ENCODE results near the gene MRPL16. TPM values are rescaled to one million over a fixed set of nuclear protein-coding genes. Genes with fewer than 3 reads are reported as not detected.
"Not testable (repeated sequence)": the region's sequence is repeated elsewhere in the genome, so short reads cannot be mapped to it uniquely, and the experiment has no call there.

MRPL16 gene
- total RNA-seq, 1 donor from 2014 or later, result 76.9 TPM

DNA sequence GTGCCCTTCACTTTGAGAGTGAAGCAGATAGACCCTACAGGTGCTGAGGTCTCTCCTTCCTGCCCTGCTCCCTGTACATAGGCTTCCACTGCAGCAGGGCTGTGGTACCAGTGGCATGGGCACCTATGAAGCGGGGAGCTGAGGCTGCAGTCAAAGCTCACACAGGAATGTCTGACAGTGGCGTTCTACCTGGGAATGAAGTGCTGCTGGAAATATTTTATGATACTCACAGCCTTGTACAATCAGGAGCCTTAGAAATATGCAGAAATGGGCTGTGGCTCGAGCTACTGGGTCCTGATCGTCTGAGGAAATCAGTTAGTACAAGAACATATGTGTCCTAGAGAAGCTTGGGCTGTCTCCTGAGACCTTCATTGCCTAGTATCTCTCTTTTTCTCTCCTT, 24.8 kb downstream of the MRPL16 start:
- DNase-seq (ENCODE audit: low read depth), result no peak
- TF ChIP-seq, protein P1, sequence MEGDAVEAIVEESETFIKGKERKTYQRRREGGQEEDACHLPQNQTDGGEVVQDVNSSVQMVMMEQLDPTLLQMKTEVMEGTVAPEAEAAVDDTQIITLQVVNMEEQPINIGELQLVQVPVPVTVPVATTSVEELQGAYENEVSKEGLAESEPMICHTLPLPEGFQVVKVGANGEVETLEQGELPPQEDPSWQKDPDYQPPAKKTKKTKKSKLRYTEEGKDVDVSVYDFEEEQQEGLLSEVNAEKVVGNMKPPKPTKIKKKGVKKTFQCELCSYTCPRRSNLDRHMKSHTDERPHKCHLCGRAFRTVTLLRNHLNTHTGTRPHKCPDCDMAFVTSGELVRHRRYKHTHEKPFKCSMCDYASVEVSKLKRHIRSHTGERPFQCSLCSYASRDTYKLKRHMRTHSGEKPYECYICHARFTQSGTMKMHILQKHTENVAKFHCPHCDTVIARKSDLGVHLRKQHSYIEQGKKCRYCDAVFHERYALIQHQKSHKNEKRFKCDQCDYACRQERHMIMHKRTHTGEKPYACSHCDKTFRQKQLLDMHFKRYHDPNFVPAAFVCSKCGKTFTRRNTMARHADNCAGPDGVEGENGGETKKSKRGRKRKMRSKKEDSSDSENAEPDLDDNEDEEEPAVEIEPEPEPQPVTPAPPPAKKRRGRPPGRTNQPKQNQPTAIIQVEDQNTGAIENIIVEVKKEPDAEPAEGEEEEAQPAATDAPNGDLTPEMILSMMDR (conservative IDR thresholded peaks at IDR 0.05; ENCODE audit: low read depth, low read length), result no peak
- no peak overlapping the region for H3K4me3 ChIP-seq (ENCODE audit: low read depth, low read length)

DNA sequence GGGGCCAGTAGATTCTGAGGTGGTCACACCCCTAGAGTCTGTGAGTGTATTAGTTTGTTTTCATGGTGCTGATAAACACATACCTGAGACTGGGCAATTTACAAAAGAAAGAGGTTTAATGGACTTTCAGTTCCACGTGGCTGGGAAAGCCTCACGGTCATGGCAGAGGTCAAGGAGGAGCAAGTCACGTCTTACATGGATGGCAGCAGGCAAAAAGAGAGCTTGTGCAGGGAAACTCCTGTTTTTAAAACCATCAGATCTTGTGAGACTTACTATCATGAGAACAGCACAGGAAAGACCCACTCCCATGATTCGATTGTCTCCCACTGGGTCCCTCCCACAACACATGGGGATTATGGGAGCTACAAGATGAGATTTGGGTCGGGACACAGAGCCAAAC, 26.1 kb downstream of the MRPL16 start:
- DNase-seq (ENCODE audit: low read depth); H3K4me3 ChIP-seq (ENCODE audit: low read depth, low read length): not testable (repeated sequence)

DNA sequence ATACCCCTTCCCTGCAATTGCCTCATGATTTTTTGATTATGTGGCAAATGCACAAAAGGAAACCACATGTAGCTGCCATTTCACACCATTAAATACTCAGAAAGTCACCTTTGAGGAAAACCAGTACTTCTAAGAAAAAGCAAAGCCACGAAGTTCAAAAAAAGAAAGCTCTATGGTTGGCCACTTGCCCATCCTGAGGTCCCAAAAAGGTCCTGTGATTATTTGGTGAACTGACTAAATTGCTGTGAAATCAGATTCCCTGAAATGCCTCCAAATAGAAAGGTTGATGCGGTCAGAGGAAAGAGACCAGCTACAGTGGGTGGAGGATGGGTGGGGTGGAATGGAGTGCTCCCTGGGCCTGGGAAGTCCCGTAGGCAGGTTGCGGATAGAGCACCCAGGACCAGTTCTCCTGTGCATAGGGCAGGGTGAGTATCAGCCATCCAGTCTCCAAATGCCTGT, 26.9 kb downstream of the MRPL16 start:
- H3K4me3 ChIP-seq (ENCODE audit: low read depth, low read length), result no peak overlapping the region
- DNase-seq (ENCODE audit: low read depth), result no peak
- TF ChIP-seq, protein P1 (conservative IDR thresholded peaks at IDR 0.05; ENCODE audit: low read depth, low read length), result no peak

DNA sequence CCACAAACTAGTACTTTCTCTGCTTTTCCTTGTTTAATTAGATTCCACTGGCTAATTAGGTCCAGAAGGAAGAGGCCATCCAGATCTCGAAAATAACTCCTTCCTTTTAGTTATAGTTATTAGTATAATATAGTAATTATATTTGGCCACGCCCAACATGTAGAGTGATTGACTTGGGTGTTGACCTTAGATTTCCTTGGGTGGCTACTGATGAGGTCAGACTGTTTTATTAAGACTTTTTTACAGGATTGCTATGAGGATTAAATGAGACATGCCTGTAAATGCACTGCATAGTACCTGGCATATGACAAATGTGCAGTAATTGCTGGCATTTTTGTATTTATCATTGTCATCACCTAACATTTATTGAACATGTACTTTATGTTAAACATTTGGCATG, 28.5 kb downstream of the MRPL16 start:
- DNase-seq (ENCODE audit: low read depth), result no peak
- TF ChIP-seq, protein P1 (conservative IDR thresholded peaks at IDR 0.05; ENCODE audit: low read depth, low read length), result no peak
- H3K4me3 ChIP-seq (ENCODE audit: low read depth, low read length), result no peak overlapping the region

DNA sequence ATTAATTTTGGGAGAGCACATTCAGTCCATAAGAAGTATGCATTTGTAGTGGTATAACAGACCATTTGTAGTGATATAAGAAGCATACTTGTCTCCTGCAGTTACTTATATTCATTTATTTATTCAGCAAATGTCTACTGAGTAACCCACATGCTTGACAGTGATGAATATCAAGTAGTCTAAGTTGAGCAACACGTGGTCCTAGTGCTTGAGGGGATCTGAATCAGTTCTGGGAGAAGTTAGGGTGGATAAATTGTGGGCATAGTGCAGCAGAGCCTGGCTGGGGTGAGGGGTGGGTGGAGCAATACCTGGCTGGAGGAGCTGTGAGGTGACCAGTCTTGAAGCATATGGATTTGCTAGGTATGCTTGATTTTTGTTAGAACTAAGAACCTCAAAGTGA, 31.1 kb downstream of the MRPL16 start:
- no peak for DNase-seq (ENCODE audit: low read depth)
- H3K4me3 ChIP-seq (ENCODE audit: low read depth, low read length), result no peak overlapping the region
- TF ChIP-seq, protein P1 (conservative IDR thresholded peaks at IDR 0.05; ENCODE audit: low read depth, low read length), result no peak

DNA sequence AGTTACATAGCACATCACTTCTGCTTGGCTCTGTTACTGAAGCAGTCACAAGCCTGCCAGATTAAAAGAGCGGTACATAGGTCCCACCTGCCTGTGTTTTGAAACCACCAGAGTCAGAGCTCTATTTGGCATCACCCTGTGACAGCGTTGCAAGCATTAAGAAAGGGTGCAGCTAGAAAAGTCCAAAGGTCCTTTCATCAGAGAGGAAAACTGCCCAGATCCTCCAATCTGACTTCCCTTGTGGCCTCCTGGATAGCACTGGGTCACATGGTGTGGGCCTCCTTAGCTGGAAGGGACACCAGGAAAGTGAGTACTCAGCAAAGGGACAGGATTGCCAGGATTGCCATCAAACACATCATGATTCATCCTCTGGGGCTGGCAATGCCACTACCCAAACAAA, 32.5 kb downstream of the MRPL16 start:
- no peak overlapping the region for H3K4me3 ChIP-seq (ENCODE audit: low read depth, low read length)
- TF ChIP-seq, protein P1 (conservative IDR thresholded peaks at IDR 0.05; ENCODE audit: low read depth, low read length), result no peak
- DNase-seq (ENCODE audit: low read depth), result no peak

DNA sequence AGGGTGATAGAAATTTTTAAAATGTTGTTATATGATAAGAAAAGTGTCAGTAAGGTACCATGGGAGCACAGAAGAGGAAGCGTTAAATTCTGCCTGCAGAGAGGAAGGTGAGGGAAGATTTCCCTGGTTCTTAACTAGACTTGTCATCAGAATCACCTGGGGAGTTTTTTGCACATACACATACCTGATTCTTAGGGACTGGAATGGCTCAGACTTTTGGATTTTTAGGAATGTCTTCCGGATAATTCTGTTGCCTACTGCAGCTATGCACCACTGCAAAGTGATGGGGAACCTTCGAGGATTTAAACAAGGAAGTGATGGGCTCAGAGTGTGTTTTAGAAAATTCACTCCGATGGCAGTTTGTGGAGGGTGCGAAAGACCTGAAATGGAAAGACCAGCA, 33.5 kb downstream of the MRPL16 start:
- TF ChIP-seq, protein P1 (conservative IDR thresholded peaks at IDR 0.05; ENCODE audit: low read depth, low read length), result no peak

More for the DNA sequence above, 33.5 kb downstream of the MRPL16 start:
- no peak overlapping the region for H3K4me3 ChIP-seq (ENCODE audit: low read depth, low read length)
- DNase-seq (ENCODE audit: low read depth), result no peak
